ENCODE results near the gene ZNF335. TPM values are rescaled to one million over a fixed set of nuclear protein-coding genes. Genes with fewer than 3 reads are reported as not detected.

ZNF335 gene
- total and polyA plus RNA-seq, 2 of the 13 experiments (the other 11 are each of a cell fraction or from before 2014, with no cell fraction given) = 9.7 to 13.7 TPM

DNA sequence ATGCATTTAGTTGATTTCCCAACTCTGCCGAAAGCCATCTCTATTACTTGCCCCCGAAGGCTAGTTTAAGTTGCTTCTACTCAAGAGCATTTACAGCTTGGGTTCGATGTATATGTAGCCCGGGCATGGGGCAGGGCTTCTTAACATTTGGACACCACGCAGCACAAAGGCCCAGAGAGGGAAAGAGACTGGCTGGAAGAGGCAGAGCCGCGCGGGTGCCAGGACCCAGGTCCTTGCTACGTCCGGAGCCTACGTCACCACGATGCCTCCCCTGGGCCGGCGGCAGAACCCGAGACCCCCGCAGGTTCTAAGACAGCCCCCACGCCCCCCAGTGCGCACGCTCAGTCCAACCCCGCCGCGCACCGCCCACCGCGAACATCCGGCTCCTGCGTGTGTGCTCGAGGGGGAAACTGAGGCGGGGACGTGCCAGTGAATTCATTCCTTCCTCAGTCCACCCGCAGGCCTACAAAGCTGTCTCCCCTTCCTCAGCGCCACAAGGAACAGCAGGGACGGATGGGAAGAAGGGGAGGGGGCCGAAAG lies 37.9 kb downstream of the ZNF335 start (continued):
- TF ChIP-seq, protein P1, sequence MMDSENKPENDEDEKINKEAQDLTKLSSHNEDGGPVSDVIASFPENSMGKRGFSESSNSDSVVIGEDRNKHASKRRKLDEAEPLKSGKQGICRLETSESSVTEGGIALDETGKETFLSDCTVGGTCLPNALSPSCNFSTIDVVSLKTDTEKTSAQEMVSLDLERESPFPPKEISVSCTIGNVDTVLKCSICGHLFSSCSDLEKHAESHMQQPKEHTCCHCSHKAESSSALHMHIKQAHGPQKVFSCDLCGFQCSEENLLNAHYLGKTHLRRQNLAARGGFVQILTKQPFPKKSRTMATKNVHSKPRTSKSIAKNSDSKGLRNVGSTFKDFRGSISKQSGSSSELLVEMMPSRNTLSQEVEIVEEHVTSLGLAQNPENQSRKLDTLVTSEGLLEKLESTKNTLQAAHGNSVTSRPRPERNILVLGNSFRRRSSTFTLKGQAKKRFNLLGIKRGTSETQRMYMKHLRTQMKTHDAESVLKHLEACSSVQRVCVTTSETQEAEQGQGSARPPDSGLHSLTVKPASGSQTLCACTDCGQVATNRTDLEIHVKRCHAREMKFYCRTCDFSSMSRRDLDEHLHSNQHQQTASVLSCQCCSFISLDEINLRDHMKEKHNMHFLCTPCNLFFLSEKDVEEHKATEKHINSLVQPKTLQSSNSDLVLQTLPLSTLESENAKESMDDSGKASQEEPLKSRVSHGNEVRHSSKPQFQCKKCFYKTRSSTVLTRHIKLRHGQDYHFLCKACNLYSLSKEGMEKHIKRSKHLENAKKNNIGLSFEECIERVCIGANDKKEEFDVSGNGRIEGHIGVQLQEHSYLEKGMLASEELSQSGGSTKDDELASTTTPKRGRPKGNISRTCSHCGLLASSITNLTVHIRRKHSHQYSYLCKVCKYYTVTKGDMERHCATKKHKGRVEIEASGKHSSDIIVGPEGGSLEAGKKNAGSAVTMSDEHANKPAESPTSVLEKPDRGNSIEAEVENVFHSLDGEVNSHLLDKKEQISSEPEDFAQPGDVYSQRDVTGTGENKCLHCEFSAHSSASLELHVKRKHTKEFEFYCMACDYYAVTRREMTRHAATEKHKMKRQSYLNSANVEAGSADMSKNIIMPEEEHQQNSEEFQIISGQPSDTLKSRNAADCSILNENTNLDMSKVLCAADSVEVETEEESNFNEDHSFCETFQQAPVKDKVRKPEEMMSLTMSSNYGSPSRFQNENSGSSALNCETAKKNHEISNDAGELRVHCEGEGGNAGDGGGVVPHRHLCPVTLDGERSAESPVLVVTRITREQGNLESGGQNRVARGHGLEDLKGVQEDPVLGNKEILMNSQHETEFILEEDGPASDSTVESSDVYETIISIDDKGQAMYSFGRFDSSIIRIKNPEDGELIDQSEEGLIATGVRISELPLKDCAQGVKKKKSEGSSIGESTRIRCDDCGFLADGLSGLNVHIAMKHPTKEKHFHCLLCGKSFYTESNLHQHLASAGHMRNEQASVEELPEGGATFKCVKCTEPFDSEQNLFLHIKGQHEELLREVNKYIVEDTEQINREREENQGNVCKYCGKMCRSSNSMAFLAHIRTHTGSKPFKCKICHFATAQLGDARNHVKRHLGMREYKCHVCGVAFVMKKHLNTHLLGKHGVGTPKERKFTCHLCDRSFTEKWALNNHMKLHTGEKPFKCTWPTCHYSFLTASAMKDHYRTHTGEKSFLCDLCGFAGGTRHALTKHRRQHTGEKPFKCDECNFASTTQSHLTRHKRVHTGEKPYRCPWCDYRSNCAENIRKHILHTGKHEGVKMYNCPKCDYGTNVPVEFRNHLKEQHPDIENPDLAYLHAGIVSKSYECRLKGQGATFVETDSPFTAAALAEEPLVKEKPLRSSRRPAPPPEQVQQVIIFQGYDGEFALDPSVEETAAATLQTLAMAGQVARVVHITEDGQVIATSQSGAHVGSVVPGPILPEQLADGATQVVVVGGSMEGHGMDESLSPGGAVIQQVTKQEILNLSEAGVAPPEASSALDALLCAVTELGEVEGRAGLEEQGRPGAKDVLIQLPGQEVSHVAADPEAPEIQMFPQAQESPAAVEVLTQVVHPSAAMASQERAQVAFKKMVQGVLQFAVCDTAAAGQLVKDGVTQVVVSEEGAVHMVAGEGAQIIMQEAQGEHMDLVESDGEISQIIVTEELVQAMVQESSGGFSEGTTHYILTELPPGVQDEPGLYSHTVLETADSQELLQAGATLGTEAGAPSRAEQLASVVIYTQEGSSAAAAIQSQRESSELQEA (CRISPR knock-in tag; IDR thresholded peaks at IDR 0.05; ENCODE audit: not compliant biosample characterization) = no peak
- no peak for TF ChIP-seq RFX1 (IDR thresholded peaks at IDR 0.05)
- TF ChIP-seq, protein P2, sequence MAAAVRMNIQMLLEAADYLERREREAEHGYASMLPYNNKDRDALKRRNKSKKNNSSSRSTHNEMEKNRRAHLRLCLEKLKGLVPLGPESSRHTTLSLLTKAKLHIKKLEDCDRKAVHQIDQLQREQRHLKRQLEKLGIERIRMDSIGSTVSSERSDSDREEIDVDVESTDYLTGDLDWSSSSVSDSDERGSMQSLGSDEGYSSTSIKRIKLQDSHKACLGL (CRISPR knock-in tag; IDR thresholded peaks at IDR 0.05) = 0 out of 2 replicates have a peak, but pooled peaks have one; percentile 94
- no peak; a peak in 1 of 4 replicates for TF ChIP-seq KLF16 (CRISPR knock-in tag; IDR thresholded peaks at IDR 0.05)
- TF ChIP-seq, protein P3, sequence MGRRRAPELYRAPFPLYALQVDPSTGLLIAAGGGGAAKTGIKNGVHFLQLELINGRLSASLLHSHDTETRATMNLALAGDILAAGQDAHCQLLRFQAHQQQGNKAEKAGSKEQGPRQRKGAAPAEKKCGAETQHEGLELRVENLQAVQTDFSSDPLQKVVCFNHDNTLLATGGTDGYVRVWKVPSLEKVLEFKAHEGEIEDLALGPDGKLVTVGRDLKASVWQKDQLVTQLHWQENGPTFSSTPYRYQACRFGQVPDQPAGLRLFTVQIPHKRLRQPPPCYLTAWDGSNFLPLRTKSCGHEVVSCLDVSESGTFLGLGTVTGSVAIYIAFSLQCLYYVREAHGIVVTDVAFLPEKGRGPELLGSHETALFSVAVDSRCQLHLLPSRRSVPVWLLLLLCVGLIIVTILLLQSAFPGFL (CRISPR knock-in tag; IDR thresholded peaks at IDR 0.05) = peak; percentile 84; the same call in 1 of the 2 replicates
- TF ChIP-seq ATF1 (CRISPR knock-in tag; IDR thresholded peaks at IDR 0.05) = no peak
- no peak for TF ChIP-seq ZBTB21 (CRISPR knock-in tag; IDR thresholded peaks at IDR 0.05)
- no peak for TF ChIP-seq SUZ12 (IDR thresholded peaks at IDR 0.05; ENCODE audit: low read depth, low read length)
- peak; percentile 89 for TF ChIP-seq NAIF1 (CRISPR knock-in tag; IDR thresholded peaks at IDR 0.05; ENCODE audit: borderline replicate concordance)
- TF ChIP-seq, protein P4, sequence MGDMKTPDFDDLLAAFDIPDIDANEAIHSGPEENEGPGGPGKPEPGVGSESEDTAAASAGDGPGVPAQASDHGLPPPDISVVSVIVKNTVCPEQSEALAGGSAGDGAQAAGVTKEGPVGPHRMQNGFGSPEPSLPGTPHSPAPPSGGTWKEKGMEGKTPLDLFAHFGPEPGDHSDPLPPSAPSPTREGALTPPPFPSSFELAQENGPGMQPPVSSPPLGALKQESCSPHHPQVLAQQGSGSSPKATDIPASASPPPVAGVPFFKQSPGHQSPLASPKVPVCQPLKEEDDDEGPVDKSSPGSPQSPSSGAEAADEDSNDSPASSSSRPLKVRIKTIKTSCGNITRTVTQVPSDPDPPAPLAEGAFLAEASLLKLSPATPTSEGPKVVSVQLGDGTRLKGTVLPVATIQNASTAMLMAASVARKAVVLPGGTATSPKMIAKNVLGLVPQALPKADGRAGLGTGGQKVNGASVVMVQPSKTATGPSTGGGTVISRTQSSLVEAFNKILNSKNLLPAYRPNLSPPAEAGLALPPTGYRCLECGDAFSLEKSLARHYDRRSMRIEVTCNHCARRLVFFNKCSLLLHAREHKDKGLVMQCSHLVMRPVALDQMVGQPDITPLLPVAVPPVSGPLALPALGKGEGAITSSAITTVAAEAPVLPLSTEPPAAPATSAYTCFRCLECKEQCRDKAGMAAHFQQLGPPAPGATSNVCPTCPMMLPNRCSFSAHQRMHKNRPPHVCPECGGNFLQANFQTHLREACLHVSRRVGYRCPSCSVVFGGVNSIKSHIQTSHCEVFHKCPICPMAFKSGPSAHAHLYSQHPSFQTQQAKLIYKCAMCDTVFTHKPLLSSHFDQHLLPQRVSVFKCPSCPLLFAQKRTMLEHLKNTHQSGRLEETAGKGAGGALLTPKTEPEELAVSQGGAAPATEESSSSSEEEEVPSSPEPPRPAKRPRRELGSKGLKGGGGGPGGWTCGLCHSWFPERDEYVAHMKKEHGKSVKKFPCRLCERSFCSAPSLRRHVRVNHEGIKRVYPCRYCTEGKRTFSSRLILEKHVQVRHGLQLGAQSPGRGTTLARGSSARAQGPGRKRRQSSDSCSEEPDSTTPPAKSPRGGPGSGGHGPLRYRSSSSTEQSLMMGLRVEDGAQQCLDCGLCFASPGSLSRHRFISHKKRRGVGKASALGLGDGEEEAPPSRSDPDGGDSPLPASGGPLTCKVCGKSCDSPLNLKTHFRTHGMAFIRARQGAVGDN (CRISPR knock-in tag; IDR thresholded peaks at IDR 0.05) = peak; percentile 88; the same call in 1 of the 2 replicates
- no peak for TF ChIP-seq TEAD2 (CRISPR knock-in tag; IDR thresholded peaks at IDR 0.05)
- no peak for TF ChIP-seq KLF11 (CRISPR knock-in tag; IDR thresholded peaks at IDR 0.05)
- TF ChIP-seq CBX5 (CRISPR knock-in tag; IDR thresholded peaks at IDR 0.05; ENCODE audit: borderline replicate concordance) = no peak
- TF ChIP-seq, protein P5, sequence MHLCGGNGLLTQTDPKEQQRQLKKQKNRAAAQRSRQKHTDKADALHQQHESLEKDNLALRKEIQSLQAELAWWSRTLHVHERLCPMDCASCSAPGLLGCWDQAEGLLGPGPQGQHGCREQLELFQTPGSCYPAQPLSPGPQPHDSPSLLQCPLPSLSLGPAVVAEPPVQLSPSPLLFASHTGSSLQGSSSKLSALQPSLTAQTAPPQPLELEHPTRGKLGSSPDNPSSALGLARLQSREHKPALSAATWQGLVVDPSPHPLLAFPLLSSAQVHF (CRISPR knock-in tag; IDR thresholded peaks at IDR 0.05) = peak; percentile 94; the same call in 1 of the 2 replicates
- no peak for TF ChIP-seq FOXK2 (IDR thresholded peaks at IDR 0.05)
- no peak for TF ChIP-seq GATA4 (IDR thresholded peaks at IDR 0.05; ENCODE audit: borderline replicate concordance, low read depth)

Data from HepG2 (cell line).